DMS114 treated with DMSO at 0.1 percent for 48 hours (cell line): ENCODE results near the gene ELMO1.

Source experiments
- DNase-seq: peaks from one replicate; lab custom pipeline; 2025; ENCODE audit not compliant: unreplicated experiment; lab: John Stamatoyannopoulos, UW

ELMO1 gene

DNA sequence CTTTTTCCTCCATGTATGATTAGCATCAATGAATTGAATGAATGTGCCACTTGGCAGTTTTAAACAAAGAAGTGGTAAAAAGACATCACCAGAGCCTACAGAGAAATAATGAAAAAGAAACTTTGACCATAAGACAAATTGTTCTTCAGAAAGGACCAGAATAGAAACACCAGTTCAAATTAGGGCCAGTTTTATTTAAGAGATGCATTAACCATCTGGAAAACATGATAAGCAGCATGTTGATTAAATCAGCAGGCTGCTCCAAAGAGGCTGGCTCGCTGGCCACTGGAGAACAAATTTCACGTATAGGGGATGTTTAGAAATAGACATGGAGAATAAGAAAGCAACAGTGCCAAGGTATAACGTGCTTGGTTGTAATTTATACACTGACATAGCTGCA, 482.0 kb downstream of the ELMO1 start:
- DNase-seq: no peak

DNA sequence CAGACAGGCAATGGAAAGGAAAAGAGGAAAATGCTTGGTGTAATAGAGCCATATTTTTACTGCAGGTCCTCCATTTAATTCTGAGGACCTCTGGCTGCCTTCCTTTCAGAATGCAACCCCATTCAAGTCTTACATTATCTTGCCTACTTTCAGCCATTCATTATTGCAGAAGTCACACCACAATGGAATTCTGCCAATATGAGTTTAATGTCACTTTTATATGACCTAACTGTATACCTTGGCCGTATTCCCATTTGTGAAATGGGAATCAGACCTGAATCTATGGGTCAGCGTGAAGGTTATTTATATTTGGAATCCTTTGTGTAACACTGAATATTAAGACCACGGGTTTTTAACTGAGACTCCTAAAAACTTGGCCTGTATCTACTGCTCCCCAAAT, 482.6 kb downstream of the ELMO1 start:
- no peak for DNase-seq

DNA sequence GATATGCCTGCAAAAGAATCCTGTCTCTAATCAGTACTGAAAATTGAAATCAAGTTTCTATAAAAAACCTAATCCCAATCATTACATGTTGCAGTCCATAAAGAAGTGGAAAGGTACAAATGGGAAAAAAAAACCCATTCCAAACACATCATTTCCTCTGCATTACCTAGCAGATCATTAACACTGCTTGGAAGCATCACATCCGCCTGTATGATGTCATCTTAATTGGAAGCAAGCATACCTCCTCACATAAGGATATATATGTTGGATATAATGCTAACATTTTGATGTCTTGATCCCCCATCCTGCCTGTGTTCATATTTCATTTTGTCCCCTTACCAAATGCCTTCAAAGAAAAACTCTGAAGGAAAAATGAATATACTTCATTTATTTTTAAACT, 483.0 kb downstream of the ELMO1 start:
- DNase-seq: no peak

DNA sequence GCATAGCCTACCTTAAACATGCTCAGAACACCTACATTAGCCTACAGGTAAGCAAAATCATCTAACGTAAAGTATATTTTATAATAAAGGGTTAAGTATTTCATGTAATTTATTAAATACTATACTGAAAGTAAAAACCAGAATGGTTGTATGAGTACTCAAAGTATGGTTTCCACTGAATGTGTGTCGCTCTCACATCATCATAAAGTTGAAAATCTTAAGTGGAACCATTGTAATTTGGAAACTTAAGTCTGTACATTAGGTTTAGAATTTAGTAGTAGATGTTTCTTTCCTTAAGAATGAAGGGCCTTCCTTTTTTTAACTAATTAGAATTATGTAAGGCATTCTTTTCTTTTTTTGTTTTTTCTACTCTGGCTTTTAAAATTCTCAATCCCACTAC, 484.4 kb downstream of the ELMO1 start:
- DNase-seq: no peak

DNA sequence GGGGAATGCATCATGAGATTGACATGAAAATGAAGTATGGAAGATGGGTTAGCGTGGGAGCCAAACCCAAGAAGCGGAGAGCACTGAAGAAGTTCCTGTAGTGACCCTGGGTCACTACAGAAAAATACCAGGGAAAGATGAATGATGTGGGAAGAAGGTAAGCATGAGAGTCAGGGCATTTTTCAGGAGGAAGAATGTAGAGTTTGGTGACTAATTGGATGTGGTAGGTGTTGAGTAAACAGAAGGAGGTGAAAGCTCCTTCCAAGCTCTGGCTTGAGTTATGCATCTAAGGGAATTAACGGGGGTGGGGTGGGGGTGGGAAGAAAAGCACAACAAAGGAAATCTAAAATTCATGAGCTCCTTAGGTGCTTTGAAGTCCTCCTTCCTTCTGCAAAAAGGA, 486.3 kb downstream of the ELMO1 start:
- DNase-seq: no peak

DNA sequence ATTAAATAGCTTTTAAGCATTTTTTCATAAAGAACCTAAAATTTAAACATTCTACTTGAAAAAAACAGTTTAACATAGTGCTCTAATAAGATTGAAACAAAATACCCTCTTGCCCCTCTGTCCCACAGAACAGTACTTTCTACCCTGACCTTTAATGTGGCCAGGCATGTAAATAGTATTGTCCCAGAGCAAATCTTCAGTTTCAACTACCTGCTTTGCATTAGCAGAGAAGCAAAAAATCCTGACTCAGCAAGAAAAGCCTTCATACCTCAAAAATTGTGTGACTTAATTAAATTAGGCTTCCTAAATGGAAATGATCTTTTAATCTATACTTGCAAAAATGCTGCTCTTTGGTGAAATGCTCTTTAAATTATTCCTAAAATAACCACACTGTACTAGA, 487.0 kb downstream of the ELMO1 start:
- DNase-seq: no peak

DNA sequence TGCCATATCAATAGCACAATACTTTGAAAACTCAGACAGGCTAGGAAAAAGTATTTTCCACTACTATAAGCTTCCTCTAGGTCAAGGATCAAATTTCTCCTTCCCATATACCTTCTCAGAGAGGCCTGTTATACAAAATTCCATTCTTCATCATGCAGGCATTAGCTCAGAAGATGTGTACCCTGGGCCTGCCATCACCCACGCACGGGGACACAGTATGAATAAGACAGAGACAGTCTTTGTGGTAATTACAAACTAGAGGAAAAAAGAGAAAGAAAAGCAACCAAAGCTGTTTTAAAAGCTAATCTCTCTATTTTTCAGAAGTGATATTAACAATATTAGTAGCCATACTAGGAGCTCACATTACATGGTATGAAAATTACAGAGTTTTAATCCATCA, 487.6 kb downstream of the ELMO1 start:
- no peak for DNase-seq

DNA sequence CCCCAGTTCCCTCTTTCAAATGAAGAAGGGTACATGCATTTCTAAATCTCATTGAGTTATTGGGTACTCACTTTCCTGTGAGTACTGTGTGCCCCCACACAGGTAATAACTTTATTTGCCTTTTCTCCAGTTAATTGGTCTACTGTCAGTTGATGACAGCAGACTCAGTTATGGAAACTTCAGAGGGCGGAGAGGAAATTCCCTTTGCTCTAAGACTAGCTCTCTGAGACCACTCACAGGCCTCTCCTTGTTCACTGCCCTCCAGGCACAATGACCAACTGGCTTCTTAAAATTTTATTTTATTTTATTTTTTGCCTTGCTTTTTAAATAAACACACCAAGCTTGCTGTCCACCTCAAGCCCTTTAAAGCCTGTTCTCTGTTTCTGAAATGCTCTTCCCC, 488.6 kb downstream of the ELMO1 start:
- no peak for DNase-seq

DNA sequence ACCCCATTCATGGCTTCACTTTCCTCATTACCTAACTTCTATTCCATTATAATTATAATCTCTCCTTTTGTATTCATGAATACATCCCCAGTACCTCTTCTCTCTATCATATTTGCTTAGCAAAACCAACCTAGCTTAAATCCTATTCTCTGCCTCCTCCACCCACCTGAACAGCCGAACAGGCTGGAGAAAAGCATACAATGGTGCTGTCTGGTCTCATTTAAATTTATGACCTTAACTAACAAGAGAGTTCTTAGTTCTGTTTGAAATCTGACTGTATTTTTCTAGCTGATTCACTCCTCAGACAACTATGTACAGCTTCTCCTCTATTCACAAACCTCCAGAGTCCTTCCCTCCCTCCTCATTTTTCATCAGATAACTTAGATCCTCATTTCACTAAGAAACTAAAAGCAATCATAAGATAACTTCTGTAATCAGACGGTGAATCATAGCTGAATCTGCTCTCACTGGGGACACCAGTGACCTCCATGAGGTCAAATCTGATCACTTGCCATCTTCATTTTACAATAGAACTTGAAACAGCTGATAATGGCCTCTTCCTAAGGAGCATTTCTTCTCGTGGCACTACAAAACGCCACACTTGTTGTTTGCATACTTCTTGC, 490.4 kb downstream of the ELMO1 start:
- DNase-seq: no peak

DNA sequence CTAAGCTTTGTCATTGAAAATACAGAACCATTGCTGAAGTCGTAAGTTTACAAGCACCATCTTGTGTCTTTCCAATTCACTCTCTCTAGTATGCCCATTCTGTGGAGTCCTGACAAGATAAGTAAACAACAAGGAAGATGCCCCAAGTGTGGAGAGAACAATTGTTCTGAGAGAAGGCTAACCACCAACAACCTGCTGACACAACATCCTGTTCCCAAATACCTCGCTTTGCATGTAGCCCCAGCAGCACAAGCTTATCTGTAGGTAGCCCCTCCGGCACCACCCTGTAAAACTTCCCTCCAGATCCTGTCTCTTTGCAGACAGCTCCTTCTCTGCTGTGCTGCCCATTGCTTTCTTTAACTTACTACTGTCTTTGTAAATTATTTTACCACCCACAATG, 491.0 kb downstream of the ELMO1 start:
- no peak for DNase-seq

DNA sequence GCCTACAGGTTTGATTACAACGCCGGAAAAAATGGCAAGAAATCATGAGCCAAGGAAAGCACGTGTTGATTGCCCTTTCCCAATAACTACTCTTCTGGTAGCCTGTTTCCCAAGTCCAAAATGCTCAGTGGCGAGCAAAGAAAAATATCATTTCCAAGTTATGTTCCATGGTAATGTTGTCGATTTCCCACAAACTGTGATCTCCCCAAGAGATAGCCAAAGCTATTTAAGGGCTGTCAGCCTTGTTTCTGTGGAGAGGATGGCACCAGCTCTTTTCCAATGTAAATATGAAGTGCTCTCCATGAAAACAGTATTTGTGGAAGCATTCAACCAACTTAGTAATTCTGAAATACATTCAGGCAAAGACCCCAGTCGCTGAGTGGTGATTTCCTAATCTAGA, 491.9 kb downstream of the ELMO1 start:
- no peak for DNase-seq

DNA sequence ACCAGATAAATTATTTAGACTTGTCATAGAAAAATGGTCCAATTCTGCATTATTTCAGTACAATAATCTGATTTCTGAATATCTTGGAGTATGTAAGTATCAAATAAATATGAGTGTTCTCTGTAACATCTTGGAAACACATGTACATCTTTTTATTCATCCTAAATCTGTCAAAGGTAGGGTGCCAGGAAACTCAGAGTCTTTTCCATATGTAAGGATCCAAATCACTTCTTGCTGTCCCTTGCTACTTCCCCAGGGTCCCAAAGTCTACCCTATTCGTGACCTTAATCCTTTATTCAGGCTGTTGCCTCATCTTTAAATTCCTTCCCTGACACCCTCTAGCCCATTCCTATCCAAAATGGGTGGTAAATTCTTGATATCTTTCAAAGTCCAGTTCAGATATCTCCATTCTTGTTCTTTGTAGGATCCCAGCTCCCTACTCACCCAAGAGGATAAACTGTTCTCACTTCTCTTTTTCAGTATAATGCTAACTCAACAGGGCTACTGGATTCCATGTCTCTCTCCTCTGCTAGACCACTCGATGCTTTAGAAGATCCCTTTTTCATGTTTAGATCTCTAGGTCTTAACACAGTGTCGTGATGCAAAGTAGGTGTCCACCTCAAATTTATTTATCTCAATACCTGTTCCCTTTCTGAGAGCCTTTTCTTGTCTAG, 493.1 kb downstream of the ELMO1 start:
- no peak for DNase-seq

DNA sequence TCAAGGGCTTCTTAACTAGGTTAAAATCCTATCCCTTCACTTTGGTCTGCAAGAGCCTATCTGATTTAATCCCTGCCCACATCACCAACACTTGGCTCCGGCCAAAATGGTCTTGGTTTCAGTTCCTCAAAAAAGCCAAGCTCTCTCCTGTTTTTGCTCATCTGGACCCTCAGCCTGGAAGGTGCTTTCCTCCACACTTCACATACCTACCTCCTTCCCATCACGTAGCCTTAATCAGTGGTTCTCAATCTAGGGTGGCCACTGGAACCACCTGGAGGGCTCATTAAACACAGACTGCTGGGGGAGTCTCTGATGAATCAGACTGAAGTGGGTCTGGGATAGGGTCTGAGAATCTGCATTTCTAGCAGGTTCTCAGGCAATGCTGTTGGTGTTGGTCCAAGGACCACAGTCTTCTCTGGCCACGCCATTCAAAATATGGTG, 497.4 kb downstream of the ELMO1 start:
- no peak for DNase-seq

DNA sequence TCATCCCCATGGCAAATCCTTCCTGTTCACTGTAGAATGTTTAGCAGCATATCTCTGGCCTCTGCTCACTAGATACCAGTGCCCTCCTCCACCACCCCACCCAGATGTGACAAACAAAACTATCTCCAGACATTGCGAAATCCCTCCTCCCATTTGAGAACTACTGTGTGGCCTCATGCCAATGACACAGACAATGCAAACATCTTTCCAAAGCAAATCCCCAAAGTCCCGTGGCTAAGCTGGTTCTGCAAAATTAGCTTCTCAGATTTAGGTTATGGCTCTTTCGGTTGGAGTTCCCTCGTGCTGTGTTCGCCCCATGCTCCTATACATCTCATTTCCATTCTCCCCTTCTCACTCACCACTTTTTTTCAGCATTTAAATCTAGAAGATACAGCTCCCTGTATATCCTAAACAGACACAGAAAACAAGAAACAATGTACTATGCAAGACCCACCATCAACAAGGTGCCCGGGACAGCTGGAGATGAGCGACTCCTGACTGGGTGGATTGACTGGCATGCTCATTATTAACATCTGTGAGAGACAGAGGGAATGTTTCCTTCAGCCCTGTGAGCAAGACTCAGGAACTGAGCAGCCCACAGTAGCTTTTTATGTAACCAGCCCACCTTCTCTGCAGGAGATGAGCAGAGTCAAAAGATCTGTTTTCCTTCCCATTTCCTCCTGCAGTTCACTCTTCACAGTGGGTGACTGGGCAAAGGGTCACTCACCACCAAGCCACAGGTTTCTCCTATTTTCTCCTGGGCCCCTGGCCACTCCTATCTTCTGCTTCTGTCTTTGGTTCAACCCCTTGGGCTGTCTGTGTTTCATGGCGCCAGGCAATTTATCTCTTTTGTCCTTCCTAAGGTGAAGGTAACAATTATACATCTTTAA, 498.7 kb downstream of the ELMO1 start:
- no peak for DNase-seq

DNA sequence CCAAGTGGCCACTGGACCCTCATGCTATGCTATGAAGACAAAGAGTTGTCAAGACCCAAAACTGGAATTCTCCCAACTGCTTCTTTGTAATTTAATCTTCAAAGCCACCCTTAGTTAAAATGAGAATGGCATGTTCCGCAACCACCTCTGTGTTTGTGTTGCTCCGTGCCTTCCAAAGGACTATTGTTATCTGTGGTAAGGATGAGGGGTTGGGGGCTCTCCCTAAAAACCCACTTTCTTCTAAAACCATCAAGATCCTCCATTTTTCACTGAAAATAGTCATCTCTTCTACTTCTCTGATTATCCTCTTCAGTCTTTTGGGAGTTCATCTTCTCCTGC, 502.3 kb downstream of the ELMO1 start:
- no peak for DNase-seq

DNA sequence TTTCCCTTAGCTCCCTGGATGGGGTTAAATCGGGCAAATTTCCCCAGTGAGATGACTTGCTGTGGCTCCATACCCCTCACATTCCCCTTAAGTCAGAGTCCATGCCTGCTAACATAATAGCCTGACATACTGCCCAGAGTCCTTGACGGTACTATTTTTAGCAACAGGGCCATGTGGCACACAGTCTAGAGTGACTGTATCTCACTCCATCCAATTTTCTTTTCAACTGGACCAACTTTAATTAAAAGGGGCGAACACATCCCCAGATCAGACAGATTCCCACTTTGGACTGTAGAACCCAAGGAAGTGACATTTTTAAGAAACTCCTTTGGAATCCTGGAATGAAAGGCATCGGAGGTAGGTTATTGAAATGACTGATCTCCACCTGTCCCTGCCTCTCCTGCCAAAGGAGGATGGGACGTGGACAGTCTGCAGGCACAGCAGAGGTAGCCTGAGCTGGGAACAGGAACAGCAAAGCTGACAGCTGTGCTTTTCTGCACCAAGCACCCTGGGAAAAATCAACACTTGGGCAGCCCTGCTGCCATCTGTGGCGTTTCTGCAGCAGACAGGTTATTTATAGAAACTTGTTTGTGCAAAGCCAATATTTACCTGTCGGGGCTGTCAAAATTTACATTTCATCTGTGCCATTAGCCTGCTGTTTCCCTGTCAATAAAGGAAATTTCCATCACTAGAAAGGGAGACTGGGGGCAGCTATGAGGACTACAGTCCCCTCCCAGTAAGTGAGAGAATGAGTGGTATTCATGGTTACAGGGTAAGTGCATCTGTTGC, 502.9 kb downstream of the ELMO1 start:
- no peak for DNase-seq

DNA sequence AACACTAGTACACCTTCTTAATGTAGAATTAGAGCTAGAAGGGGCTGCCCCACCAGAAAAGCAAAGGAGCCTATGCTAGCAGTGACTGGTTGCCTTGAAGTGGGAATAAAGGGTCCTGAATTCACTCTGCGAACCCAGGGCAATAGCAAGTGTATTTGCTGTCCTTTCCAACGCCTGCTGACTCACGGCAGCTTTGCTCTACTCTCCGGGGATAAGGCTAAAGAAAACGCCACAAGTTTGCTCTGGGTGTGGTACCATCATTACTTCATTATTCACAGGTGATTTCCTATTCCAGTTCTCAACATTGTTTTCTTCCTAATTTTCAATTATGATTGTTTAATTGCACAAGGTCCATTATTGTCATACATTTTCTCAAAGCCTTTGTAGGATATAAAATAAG, 503.8 kb downstream of the ELMO1 start:
- no peak for DNase-seq

DNA sequence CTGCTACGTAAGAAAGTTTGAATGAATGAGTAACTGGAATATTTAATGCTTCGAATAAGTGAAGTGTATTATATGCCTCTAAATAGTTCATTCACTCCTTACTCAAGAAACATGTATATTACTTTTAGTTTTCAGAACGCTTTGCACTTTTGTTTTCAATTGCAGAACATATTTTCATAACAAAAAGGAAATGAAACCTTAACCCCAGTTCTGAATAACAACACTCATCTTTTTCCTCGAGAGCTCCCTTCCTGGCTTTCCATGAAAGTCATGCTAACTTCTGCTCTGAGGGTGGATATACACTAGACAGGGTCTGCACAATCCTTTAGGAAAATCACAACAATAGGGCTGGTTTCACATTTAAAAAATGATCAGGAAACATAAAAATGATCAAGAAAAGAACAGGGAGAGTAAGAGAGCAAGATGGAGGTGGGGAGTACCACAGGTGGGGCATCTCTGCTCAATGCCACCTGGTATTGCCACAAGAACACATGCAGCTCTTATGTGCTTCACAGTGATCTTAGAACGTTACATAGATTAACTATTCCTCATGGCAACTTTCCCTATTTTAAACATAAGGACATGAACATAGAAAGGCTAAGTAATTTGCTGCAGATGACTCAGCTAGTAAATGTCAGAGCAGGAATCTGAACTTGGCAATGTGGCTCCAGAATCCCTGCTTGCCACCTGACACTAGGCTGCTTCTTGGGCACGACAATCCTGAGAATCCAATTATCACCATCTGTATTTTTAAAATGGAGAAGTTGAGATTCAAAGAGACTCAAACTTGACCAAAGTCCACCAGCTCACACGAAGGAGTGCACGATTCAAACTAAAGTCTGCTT, 504.9 kb downstream of the ELMO1 start:
- no peak for DNase-seq

DNA sequence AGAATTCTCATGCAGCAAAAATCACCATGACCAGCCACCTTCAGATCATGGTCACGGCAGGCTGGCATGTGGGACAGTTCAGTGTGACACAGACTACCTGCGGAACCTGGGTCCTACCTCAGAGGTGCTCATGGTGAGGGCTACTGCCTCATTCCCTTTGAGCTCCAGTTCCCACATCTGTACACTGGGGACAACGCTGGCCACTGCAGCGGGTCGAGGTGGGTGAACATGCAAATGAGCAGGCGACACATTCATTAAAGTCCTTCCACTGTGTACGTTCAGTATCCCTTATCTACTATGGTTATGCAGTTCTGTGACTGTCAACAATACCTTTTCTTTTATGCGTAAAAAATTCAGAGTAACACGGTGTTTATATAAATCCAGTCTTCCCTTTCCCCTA, 505.7 kb downstream of the ELMO1 start:
- DNase-seq: no peak

DNA sequence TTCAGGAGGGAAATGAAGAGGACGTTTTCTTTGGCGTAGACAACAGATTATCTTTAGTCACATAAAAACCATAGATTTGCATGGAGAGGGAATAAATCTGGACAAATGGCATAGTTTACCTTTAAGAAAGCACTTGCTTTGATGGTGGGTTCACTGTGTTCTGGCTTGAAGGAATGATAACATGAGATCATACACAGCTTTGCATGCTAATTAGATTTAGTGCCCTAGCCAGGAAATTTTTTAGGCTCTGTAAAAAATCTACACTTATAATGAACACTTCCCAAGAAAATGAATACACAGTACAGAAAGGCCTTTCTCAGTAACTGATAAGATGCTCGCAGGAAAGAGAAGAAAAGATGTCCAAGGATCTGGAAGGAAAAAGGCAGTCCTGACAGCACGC, 506.1 kb downstream of the ELMO1 start:
- DNase-seq: no peak

DNA sequence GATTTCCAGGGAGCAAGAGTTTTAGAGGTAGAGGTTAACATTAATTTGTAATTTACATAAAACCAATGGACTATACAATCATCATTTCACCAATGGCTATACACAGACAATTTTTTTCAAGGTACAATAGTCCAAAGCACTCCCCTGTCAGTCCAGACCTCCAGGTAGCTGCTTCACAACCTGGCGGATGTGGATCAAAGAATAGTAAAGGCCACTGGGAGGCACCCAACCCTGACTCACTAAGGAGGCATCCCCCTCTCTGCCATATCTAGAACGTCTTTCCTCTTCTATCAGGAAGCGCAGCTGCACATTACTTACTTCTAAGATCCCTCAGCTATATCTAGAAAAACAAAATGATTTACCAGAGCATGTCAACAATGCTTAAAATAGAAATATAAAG, 506.6 kb downstream of the ELMO1 start:
- no peak for DNase-seq
